ENCODE measurements around the gene SPRY1. TPM values are rescaled to one million over a fixed set of nuclear protein-coding genes. Genes with fewer than 3 reads are reported as not detected.

Gene SPRY1
- total RNA-seq, 6 experiments from 2014 or later = 9.3 to 16.1 (median 14.3) TPM

- no peak overlapping the region for H3K4me3 ChIP-seq
- H3K9me3 ChIP-seq = no peaks in the 10 kb centered on the region
- ATAC-seq = peak; percentile 12 to 37 (median 18)
- WGBS (ENCODE audit: insufficient coverage, low coverage, low lambda C conversion rate, missing lambda C conversion rate) = 70% methylated on average over 4 of the region's 4 CpGs
- no peaks in the 10 kb centered on the region for H3K27me3 ChIP-seq
- no peak for TF ChIP-seq CTCF (IDR thresholded peaks at IDR 0.05)
- TF ChIP-seq POLR2A (IDR thresholded peaks at IDR 0.05) = no peak
- peak overlapping the region in 2 of 3 donors; percentile 17 to 59 for H3K27ac ChIP-seq
- H3K4me1 ChIP-seq = peaks cover 0 to 22% (median 8%) of the 10 kb centered on the region in 4 donors
- intact Hi-C loops (cut with DNase I) = no loop called here
- DNase-seq = no peak
- H3K36me3 ChIP-seq = no peaks in the 10 kb centered on the region
Measured at GRCh38 chr4:123412700-123413512, 16.3 kb downstream of the SPRY1 start.

- DNase-seq = no peak
- no peaks in the 10 kb centered on the region for H3K27me3 ChIP-seq
- H3K27ac ChIP-seq = no peak overlapping the region
- no peak for ATAC-seq
- H3K36me3 ChIP-seq = no peaks in the 10 kb centered on the region
- intact Hi-C loops (cut with DNase I) = no loop called here
- no peaks in the 10 kb centered on the region for H3K9me3 ChIP-seq
- TF ChIP-seq CTCF (IDR thresholded peaks at IDR 0.05) (no peak), POLR2A (IDR thresholded peaks at IDR 0.05) (no peak)
- WGBS (ENCODE audit: insufficient coverage, low coverage, low lambda C conversion rate, missing lambda C conversion rate) = 60% methylated on average over 1 of the region's 1 CpG
- H3K4me3 ChIP-seq = no peak overlapping the region
- peaks cover 0 to 22% (median 8%) of the 10 kb centered on the region in 4 donors for H3K4me1 ChIP-seq
Measured at GRCh38 chr4:123415576-123415975, 19.0 kb downstream of the SPRY1 start.

GRCh38 chr4:123415977-123416376 lies 19.4 kb downstream of the SPRY1 start:
- peak in 1 of 4 donors; percentile 25 for ATAC-seq
- H3K36me3 ChIP-seq = no peaks in the 10 kb centered on the region
- intact Hi-C loops (cut with DNase I) = no loop called here
- no peaks in the 10 kb centered on the region for H3K27me3 ChIP-seq
- no peaks in the 10 kb centered on the region for H3K9me3 ChIP-seq
- H3K4me1 ChIP-seq = peaks cover 0 to 22% (median 8%) of the 10 kb centered on the region in 4 donors
- no peak for TF ChIP-seq POLR2A (IDR thresholded peaks at IDR 0.05)
- TF ChIP-seq CTCF (IDR thresholded peaks at IDR 0.05) = no peak
- 80% methylated on average over 5 of the region's 6 CpGs for WGBS (ENCODE audit: insufficient coverage, low coverage, low lambda C conversion rate, missing lambda C conversion rate)
- DNase-seq = no peak
- no peak overlapping the region for H3K4me3 ChIP-seq
- H3K27ac ChIP-seq = no peak overlapping the region

- WGBS (ENCODE audit: insufficient coverage, low coverage, low lambda C conversion rate, missing lambda C conversion rate) = 33% methylated on average over 2 of the region's 2 CpGs
- peaks cover 0 to 11% (median 5%) of the 10 kb centered on the region in 4 donors for H3K4me1 ChIP-seq
- H3K27me3 ChIP-seq = no peaks in the 10 kb centered on the region
- ATAC-seq (no peak), DNase-seq (no peak)
- no peaks in the 10 kb centered on the region for H3K9me3 ChIP-seq
- no peaks in the 10 kb centered on the region for H3K36me3 ChIP-seq
- H3K4me3 ChIP-seq = no peak overlapping the region
- intact Hi-C loops (cut with DNase I) = no loop called here
- TF ChIP-seq CTCF (IDR thresholded peaks at IDR 0.05) (no peak), POLR2A (IDR thresholded peaks at IDR 0.05) (no peak)
- no peak overlapping the region for H3K27ac ChIP-seq
Measured at GRCh38 chr4:123417813-123418212, 21.2 kb downstream of the SPRY1 start.
